Left hindlimb (tissue), 1 donor: ENCODE results near the gene WNK1.
"Not testable (repeated sequence)": the region's sequence is repeated elsewhere in the genome, so short reads cannot be mapped to it uniquely, and the experiment has no call there.

Experiments used
- DNase-seq: peaks from one replicate; pipeline ENCODE4 v3.0.0-alpha.2; 2018

Gene WNK1

GRCh38 chr12:779745-780734, 27.7 kb downstream of the WNK1 start:
- no peak for DNase-seq

- DNase-seq = no peak
Measured at GRCh38 chr12:780750-781379, 28.5 kb downstream of the WNK1 start.

GRCh38 chr12:785706-786105, 33.3 kb downstream of the WNK1 start:
- DNase-seq = no peak

GRCh38 chr12:788288-788687, 35.9 kb downstream of the WNK1 start:
- DNase-seq = no peak

GRCh38 chr12:788762-789161, 36.4 kb downstream of the WNK1 start:
- DNase-seq = not testable (repeated sequence)

GRCh38 chr12:789852-790563, 37.6 kb downstream of the WNK1 start:
- no peak for DNase-seq

- DNase-seq = no peak
Measured at GRCh38 chr12:790608-791007, 38.2 kb downstream of the WNK1 start.

- DNase-seq = no peak
Measured at GRCh38 chr12:793037-793436, 40.7 kb downstream of the WNK1 start.

- no peak for DNase-seq
Measured at GRCh38 chr12:793711-794110, 41.3 kb downstream of the WNK1 start.

GRCh38 chr12:795305-795704, 42.9 kb downstream of the WNK1 start:
- DNase-seq = no peak

GRCh38 chr12:800401-800800, 48.0 kb downstream of the WNK1 start:
- no peak for DNase-seq

- no peak for DNase-seq
Measured at GRCh38 chr12:802242-803120, 50.1 kb downstream of the WNK1 start.

GRCh38 chr12:805022-805632, 52.7 kb downstream of the WNK1 start:
- no peak for DNase-seq

- DNase-seq = no peak
Measured at GRCh38 chr12:806200-806791, 53.9 kb downstream of the WNK1 start.

- no peak for DNase-seq
Measured at GRCh38 chr12:807041-807735, 54.8 kb downstream of the WNK1 start.

- DNase-seq = no peak
Measured at GRCh38 chr12:810116-810515, 57.7 kb downstream of the WNK1 start.

GRCh38 chr12:810671-811415, 58.5 kb downstream of the WNK1 start:
- no peak for DNase-seq

- no peak for DNase-seq
Measured at GRCh38 chr12:812950-813349, 60.6 kb downstream of the WNK1 start.

- DNase-seq = not testable (repeated sequence)
Measured at GRCh38 chr12:817456-817855, 65.1 kb downstream of the WNK1 start.

- no peak for DNase-seq
Measured at GRCh38 chr12:817941-818600, 65.7 kb downstream of the WNK1 start.
